ENCODE results near the gene STX18. TPM values are rescaled to one million over a fixed set of nuclear protein-coding genes. Genes with fewer than 3 reads are reported as not detected.

The STX18 gene
- total RNA-seq, 1 donor from 2014 or later = 33.9 TPM

DNA sequence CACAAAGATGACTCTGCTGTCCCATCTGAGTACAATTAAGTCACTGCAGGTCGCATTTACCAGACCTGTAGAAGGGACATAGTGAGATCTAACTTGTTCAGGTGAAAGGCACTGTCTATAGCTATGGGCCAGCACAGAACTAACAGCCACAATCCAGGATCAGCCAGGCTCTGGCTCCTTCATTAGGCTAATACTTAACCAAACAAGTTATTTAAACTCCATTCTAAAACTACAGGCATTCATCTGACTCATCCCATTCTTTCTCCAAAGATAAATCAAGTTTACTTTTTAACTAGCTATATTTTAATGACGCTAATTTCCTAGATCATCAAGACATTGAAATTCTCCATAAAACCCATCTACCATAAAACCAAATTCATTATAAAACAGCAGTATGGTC, 62.5 kb downstream of the STX18 start:
- H4K20me1 ChIP-seq (ENCODE audit: low read depth) = peaks cover 4% of the 10 kb centered on the region
- H3K27me3 ChIP-seq = no peaks in the 10 kb centered on the region
- no peak overlapping the region for H3K9ac ChIP-seq
- no peak for TF ChIP-seq EZH2 (IDR thresholded peaks at IDR 0.05)
- no peak overlapping the region for H2AFZ ChIP-seq (replicated peaks)
- no peak overlapping the region for H3K27ac Mint-ChIP-seq
- H3F3A ChIP-seq (ENCODE audit: low read depth) = peaks cover 24% of the 10 kb centered on the region
- H3K9me3 ChIP-seq (ENCODE audit: low read depth) = no peaks in the 10 kb centered on the region
- no peak overlapping the region for H3K4me2 ChIP-seq
- no peaks in the 10 kb centered on the region for H3K9me3 Mint-ChIP-seq
- DNase-seq (ENCODE audit: low spot score) = no peak
- no peak overlapping the region for H3K4me3 ChIP-seq
- H3K36me3 Mint-ChIP-seq = peaks cover 10% of the 10 kb centered on the region
- no peaks in the 10 kb centered on the region for H3K36me3 ChIP-seq
- H3K27me3 Mint-ChIP-seq (ENCODE audit: insufficient read depth, low read depth) = no peaks in the 10 kb centered on the region
- peaks cover 52% of the 10 kb centered on the region for H3K4me1 Mint-ChIP-seq
- peaks cover 28% of the 10 kb centered on the region for H3K4me1 ChIP-seq
- H3K4me3 Mint-ChIP-seq = no peak overlapping the region
- no peak overlapping the region for H3K27ac ChIP-seq
- peaks cover 10% of the 10 kb centered on the region for H3K79me2 ChIP-seq (ENCODE audit: low read depth)

DNA sequence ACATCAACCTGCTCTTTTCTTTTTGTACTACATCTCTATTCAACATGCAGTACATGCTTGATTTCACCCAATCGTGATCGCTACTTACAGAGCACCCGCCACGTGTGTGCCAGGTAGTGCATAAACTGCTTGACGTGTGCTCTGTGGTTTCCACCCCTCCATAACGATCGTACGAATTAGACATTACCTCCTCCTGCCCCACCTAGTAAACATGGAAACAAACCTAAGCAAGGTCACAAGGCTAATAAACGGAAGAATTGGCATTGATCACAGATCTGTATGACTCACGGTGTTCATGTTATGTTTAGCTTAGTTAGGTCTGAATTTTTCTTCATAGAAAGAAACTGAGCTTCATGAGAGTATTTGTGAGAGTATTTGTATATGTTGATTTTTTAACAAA, 64.1 kb downstream of the STX18 start:
- H3K4me1 ChIP-seq = peaks cover 27% of the 10 kb centered on the region
- Mint-ChIP-seq H3K27ac (no peak overlapping the region), H3K4me3 (no peak overlapping the region), H3K27me3 (ENCODE audit: insufficient read depth, low read depth) (no peaks in the 10 kb centered on the region), H3K9me3 (no peaks in the 10 kb centered on the region), H3K4me1 (peaks cover 52% of the 10 kb centered on the region), H3K36me3 (peaks cover 10% of the 10 kb centered on the region)
- no peak overlapping the region for H3K4me2 ChIP-seq
- H3K27me3 ChIP-seq = no peaks in the 10 kb centered on the region
- H3K9ac ChIP-seq = no peak overlapping the region
- peaks cover 4% of the 10 kb centered on the region for H4K20me1 ChIP-seq (ENCODE audit: low read depth)
- peaks cover 10% of the 10 kb centered on the region for H3K79me2 ChIP-seq (ENCODE audit: low read depth)
- H3K4me3 ChIP-seq = no peak overlapping the region
- peaks cover 24% of the 10 kb centered on the region for H3F3A ChIP-seq (ENCODE audit: low read depth)
- H3K36me3 ChIP-seq = no peaks in the 10 kb centered on the region
- H3K27ac ChIP-seq = no peak overlapping the region
- H2AFZ ChIP-seq (replicated peaks) = no peak overlapping the region
- no peaks in the 10 kb centered on the region for H3K9me3 ChIP-seq (ENCODE audit: low read depth)
- TF ChIP-seq EZH2phosphoT487 (IDR thresholded peaks at IDR 0.05) (no peak), EZH2 (IDR thresholded peaks at IDR 0.05) (no peak)
- TF ChIP-seq, protein P1, sequence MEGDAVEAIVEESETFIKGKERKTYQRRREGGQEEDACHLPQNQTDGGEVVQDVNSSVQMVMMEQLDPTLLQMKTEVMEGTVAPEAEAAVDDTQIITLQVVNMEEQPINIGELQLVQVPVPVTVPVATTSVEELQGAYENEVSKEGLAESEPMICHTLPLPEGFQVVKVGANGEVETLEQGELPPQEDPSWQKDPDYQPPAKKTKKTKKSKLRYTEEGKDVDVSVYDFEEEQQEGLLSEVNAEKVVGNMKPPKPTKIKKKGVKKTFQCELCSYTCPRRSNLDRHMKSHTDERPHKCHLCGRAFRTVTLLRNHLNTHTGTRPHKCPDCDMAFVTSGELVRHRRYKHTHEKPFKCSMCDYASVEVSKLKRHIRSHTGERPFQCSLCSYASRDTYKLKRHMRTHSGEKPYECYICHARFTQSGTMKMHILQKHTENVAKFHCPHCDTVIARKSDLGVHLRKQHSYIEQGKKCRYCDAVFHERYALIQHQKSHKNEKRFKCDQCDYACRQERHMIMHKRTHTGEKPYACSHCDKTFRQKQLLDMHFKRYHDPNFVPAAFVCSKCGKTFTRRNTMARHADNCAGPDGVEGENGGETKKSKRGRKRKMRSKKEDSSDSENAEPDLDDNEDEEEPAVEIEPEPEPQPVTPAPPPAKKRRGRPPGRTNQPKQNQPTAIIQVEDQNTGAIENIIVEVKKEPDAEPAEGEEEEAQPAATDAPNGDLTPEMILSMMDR (IDR thresholded peaks at IDR 0.05) = no peak
- no peak for DNase-seq (ENCODE audit: low spot score)

DNA sequence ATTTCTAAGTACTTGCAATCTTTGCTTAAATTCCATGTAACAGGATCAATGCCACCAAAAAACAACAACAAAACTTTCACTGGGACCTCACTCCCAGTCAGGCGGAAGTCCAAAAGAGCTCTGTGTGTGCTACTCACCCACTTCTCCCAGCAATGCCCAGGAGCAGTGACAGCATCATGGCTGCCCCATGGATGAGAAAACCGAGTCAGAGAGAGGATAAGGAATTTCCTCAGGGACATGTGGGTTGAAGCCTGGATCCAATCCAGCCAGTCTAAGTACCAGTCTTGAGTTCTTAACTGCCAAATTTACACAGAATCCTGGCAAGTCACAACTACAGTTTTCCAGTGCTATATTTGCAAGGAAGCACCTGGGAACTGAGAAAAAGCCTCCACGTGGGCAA, 64.5 kb downstream of the STX18 start:
- Mint-ChIP-seq H3K27me3 (ENCODE audit: insufficient read depth, low read depth) (no peaks in the 10 kb centered on the region), H3K9me3 (no peaks in the 10 kb centered on the region), H3K4me3 (no peak overlapping the region), H3K27ac (no peak overlapping the region), H3K4me1 (peaks cover 52% of the 10 kb centered on the region), H3K36me3 (peaks cover 10% of the 10 kb centered on the region)
- TF ChIP-seq EZH2 (IDR thresholded peaks at IDR 0.05) = no peak
- TF ChIP-seq, protein P1 (IDR thresholded peaks at IDR 0.05) = no peak
- no peak for TF ChIP-seq EZH2phosphoT487 (IDR thresholded peaks at IDR 0.05)
- no peak overlapping the region for H3K4me2 ChIP-seq
- peaks cover 23% of the 10 kb centered on the region for H3K4me1 ChIP-seq
- H3K36me3 ChIP-seq = no peaks in the 10 kb centered on the region
- no peak overlapping the region for H3K27ac ChIP-seq
- no peak overlapping the region for H3K9ac ChIP-seq
- H3K79me2 ChIP-seq (ENCODE audit: low read depth) = peaks cover 10% of the 10 kb centered on the region
- DNase-seq (ENCODE audit: low spot score) = no peak
- no peak overlapping the region for H3K4me3 ChIP-seq
- H3K27me3 ChIP-seq = no peaks in the 10 kb centered on the region
- peaks cover 24% of the 10 kb centered on the region for H3F3A ChIP-seq (ENCODE audit: low read depth)
- H2AFZ ChIP-seq (replicated peaks) = no peak overlapping the region
- H4K20me1 ChIP-seq (ENCODE audit: low read depth) = peaks cover 4% of the 10 kb centered on the region
- no peaks in the 10 kb centered on the region for H3K9me3 ChIP-seq (ENCODE audit: low read depth)

DNA sequence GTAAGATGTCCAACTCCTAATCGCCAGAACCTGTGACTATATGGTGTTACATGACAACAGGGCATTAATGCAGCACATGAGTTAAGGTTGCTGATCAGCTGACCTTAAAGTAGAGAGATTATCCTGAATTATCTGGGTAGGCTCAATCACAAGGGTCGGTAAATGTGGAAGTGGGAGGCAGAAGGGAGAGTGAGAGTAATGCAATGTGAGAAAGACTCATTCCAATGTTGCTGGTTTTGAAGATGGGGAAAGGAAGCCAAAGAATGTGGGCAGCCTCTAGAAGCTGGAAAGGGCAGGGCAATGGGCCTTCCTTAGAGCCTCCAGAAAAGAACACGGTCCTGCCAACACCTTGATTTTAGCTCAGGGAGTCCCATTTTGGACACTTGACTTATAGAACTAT, 67.4 kb downstream of the STX18 start:
- Histone ChIP-seq H3K4me1 (no peaks in the 10 kb centered on the region), H2AFZ (replicated peaks) (no peak overlapping the region), H3K9me3 (ENCODE audit: low read depth) (no peaks in the 10 kb centered on the region), H3K9ac (no peak overlapping the region), H3K27me3 (no peaks in the 10 kb centered on the region), H4K20me1 (ENCODE audit: low read depth) (peaks cover 4% of the 10 kb centered on the region), H3K27ac (no peak overlapping the region), H3F3A (ENCODE audit: low read depth) (no peaks in the 10 kb centered on the region), H3K4me3 (no peak overlapping the region), H3K4me2 (no peak overlapping the region), H3K36me3 (no peaks in the 10 kb centered on the region), H3K79me2 (ENCODE audit: low read depth) (peaks cover 10% of the 10 kb centered on the region)
- H3K27me3 Mint-ChIP-seq (ENCODE audit: insufficient read depth, low read depth) = no peaks in the 10 kb centered on the region
- no peak for DNase-seq (ENCODE audit: low spot score)
- H3K9me3 Mint-ChIP-seq = no peaks in the 10 kb centered on the region
- H3K4me3 Mint-ChIP-seq = no peak overlapping the region
- TF ChIP-seq, protein P1 (IDR thresholded peaks at IDR 0.05) = no peak
- no peak for TF ChIP-seq EZH2 (IDR thresholded peaks at IDR 0.05)
- TF ChIP-seq EZH2phosphoT487 (IDR thresholded peaks at IDR 0.05) = no peak
- H3K36me3 Mint-ChIP-seq = peaks cover 18% of the 10 kb centered on the region
- peaks cover 32% of the 10 kb centered on the region for H3K4me1 Mint-ChIP-seq
- no peak overlapping the region for H3K27ac Mint-ChIP-seq

All from neural progenitor cell (in vitro differentiated cells).